SK-N-MC (cell line): ENCODE results near the gene QARS1.

Experiments
- EZH2 ChIP-seq: fragments of 200-600 bp; sonication (generic); IDR thresholded peaks from one replicate; pipeline ENCODE4 v1.6.1; 2017; ENCODE audit warnings: antibody characterized with exemption
- FOXP2 ChIP-seq: optimal IDR thresholded peaks from 2 replicates; pipeline ENCODE3; 2011; ENCODE audit warnings: mild to moderate bottlenecking, moderate library complexity; ENCODE audit not compliant: insufficient read depth; ENCODE audit errors: extremely low read length, control extremely low read depth
- POLR2AphosphoS5 ChIP-seq: IDR thresholded peaks from 2 replicates; pipeline ENCODE4 v1.6.1; 2012; ENCODE audit warnings: mild to moderate bottlenecking, low read depth, low read length, borderline replicate concordance

DNA sequence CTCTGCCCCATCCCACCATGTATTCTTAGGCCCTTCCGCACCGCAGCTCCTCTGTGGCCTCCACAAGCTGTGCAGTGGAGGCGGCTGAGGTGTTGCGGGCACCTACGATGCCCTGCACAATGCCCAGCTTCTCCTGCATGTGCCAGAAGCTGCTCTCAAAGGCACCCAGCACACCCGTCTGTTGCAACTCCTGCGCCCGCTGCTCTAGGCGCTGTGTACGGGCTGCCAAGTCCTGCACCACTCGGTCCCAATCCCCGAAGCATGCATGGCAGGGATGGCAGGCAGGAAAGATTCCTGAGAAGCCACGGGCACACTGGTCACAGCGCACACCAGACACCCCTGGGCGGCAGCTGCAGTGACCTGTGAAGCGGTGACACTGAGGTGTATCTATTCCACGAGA, 19.1 kb upstream of the QARS1 start:
- no peak for TF ChIP-seq POLR2AphosphoS5
- TF ChIP-seq EZH2, result no peak
- no peak for TF ChIP-seq FOXP2
